Neural progenitor cell (in vitro differentiated cells): ENCODE measurements around the gene PJA1. TPM values are rescaled to one million over a fixed set of nuclear protein-coding genes. Genes with fewer than 3 reads are reported as not detected.

Experiments
- DNase-seq: peaks from one replicate; pipeline ENCODE4 v3.0.0-alpha.2; 2016; ENCODE audit warnings: low spot score
- H2AFZ ChIP-seq: fragments of 200-600 bp; sonication (generic); replicated peaks from 2 replicates; pipeline ENCODE4 v1.6.1; 2016; ENCODE audit warnings: antibody characterized with exemption
- H3F3A ChIP-seq: fragments of 200-600 bp; sonication (generic); 2 replicates; pipeline ENCODE4 v1.6.1; 2016; ENCODE audit warnings: antibody characterized with exemption, low read depth
- H3K27ac ChIP-seq: fragments of 200-600 bp; sonication (generic); 2 replicates; pipeline ENCODE4 v1.5.1; 2016; ENCODE audit warnings: mild to moderate bottlenecking
- H3K27me3 ChIP-seq: fragments of 200-600 bp; sonication (generic); 2 replicates; pipeline ENCODE4 v1.6.1; 2016; ENCODE audit warnings: mild to moderate bottlenecking, moderate library complexity
- H3K36me3 ChIP-seq: fragments of 200-600 bp; sonication (generic); 2 replicates; pipeline ENCODE4 v1.5.1; 2016
- H3K4me1 ChIP-seq: fragments of 200-600 bp; sonication (generic); 2 replicates; pipeline ENCODE4 v1.6.1; 2016; ENCODE audit warnings: mixed run types
- H3K4me2 ChIP-seq: fragments of 200-600 bp; sonication (generic); 2 replicates; pipeline ENCODE4 v1.6.1; 2016
- H3K4me3 ChIP-seq: fragments of 200-600 bp; sonication (generic); 2 replicates; pipeline ENCODE4 v1.5.1; 2016
- H3K79me2 ChIP-seq: fragments of 200-600 bp; sonication (generic); 2 replicates; pipeline ENCODE4 v1.6.1; 2016; ENCODE audit warnings: low read depth
- H3K9ac ChIP-seq: fragments of 200-600 bp; sonication (generic); 2 replicates; pipeline ENCODE4 v1.6.1; 2016
- H3K9me3 ChIP-seq: fragments of 200-600 bp; sonication (generic); 2 replicates; pipeline ENCODE4 v1.5.1; 2016; ENCODE audit warnings: low read depth
- H4K20me1 ChIP-seq: fragments of 200-600 bp; sonication (generic); 2 replicates; pipeline ENCODE4 v1.6.1; 2016; ENCODE audit warnings: low read depth
- H3K27ac Mint-ChIP-seq: 3 replicates; pipeline ENCODE4 v1.8.0; 2021; ENCODE audit warnings: mixed read lengths
- H3K27me3 Mint-ChIP-seq: 2 replicates; pipeline ENCODE4 v1.8.0; 2022; ENCODE audit warnings: low read depth, mild to moderate bottlenecking, inconsistent platforms, moderate library complexity, mixed read lengths; ENCODE audit not compliant: insufficient read depth
- H3K36me3 Mint-ChIP-seq: 3 replicates; pipeline ENCODE4 v1.8.0; 2021; ENCODE audit warnings: mixed read lengths
- H3K4me1 Mint-ChIP-seq: 3 replicates; pipeline ENCODE4 v1.8.0; 2021; ENCODE audit warnings: mixed read lengths
- H3K4me3 Mint-ChIP-seq: 3 replicates; pipeline ENCODE4 v1.8.0; 2021; ENCODE audit warnings: mild to moderate bottlenecking, moderate library complexity, mixed read lengths
- H3K9me3 Mint-ChIP-seq: 3 replicates; pipeline ENCODE4 v1.8.0; 2020; ENCODE audit warnings: mixed read lengths
- CTCF ChIP-seq: fragments of 200-600 bp; sonication (generic); IDR thresholded peaks from 2 replicates; pipeline ENCODE4 v1.5.1; 2017; ENCODE audit warnings: antibody characterized with exemption, mild to moderate bottlenecking
- EZH2 ChIP-seq: fragments of 200-600 bp; sonication (generic); IDR thresholded peaks from 2 replicates; pipeline ENCODE4 v1.6.1; 2017; ENCODE audit warnings: antibody characterized with exemption, mild to moderate bottlenecking, moderate library complexity
- EZH2phosphoT487 ChIP-seq: fragments of 200-600 bp; sonication (generic); IDR thresholded peaks from 2 replicates; pipeline ENCODE4 v1.6.1; 2017; ENCODE audit warnings: antibody characterized with exemption
- total RNA-seq: library from RNA; depleted of rRNA; stranded (reverse); fragments of >200 nt; gene quantifications from 2 replicates; pipeline ENCODE4 v1.2.3, GENCODE V29; 2015; ENCODE audit warnings: low replicate concordance

The PJA1 gene
- total RNA-seq, 1 donor from 2014 or later = 62.1 TPM

- Histone ChIP-seq H3K4me3 (no peak overlapping the region), H3K79me2 (peaks cover 16% of the 10 kb centered on the region), H3K9me3 (no peaks in the 10 kb centered on the region), H3K9ac (no peak overlapping the region), H3K27me3 (no peaks in the 10 kb centered on the region), H3K4me1 (peaks cover 9% of the 10 kb centered on the region), H3F3A (no peaks in the 10 kb centered on the region), H3K36me3 (no peaks in the 10 kb centered on the region), H4K20me1 (peaks cover 16% of the 10 kb centered on the region), H3K27ac (no peak overlapping the region), H3K4me2 (no peak overlapping the region), H2AFZ (no peak overlapping the region)
- peaks cover 29% of the 10 kb centered on the region for H3K4me1 Mint-ChIP-seq
- peaks cover 15% of the 10 kb centered on the region for H3K9me3 Mint-ChIP-seq
- no peak overlapping the region for H3K4me3 Mint-ChIP-seq
- no peak for DNase-seq
- H3K27me3 Mint-ChIP-seq = no peaks in the 10 kb centered on the region
- TF ChIP-seq CTCF (no peak), EZH2 (no peak), EZH2phosphoT487 (no peak)
- H3K27ac Mint-ChIP-seq = no peak overlapping the region
- H3K36me3 Mint-ChIP-seq = peaks cover 23% of the 10 kb centered on the region
These were observed 3.9 kb downstream of the PJA1 start for GRCh38 chrX:69161371-69161770.

GRCh38 chrX:69158166-69158980 lies 6.9 kb downstream of the PJA1 start:
- no peak overlapping the region for H2AFZ ChIP-seq
- H3K36me3 Mint-ChIP-seq = peaks cover 21% of the 10 kb centered on the region
- H3K4me2 ChIP-seq = no peak overlapping the region
- H3F3A ChIP-seq = peaks cover 10% of the 10 kb centered on the region
- no peak overlapping the region for H3K4me3 Mint-ChIP-seq
- TF ChIP-seq EZH2 (no peak), CTCF (peak; percentile 51)
- H3K9me3 Mint-ChIP-seq = peaks cover 14% of the 10 kb centered on the region
- no peaks in the 10 kb centered on the region for H3K36me3 ChIP-seq
- H3K27ac Mint-ChIP-seq = no peak overlapping the region
- H3K4me1 Mint-ChIP-seq = peaks cover 45% of the 10 kb centered on the region
- no peaks in the 10 kb centered on the region for H3K9me3 ChIP-seq
- H3K4me3 ChIP-seq = no peak overlapping the region
- no peak overlapping the region for H3K27ac ChIP-seq
- peak; percentile 64 for DNase-seq
- no peaks in the 10 kb centered on the region for H3K79me2 ChIP-seq
- H3K27me3 Mint-ChIP-seq = no peaks in the 10 kb centered on the region
- H4K20me1 ChIP-seq = peaks cover 9% of the 10 kb centered on the region
- no peak overlapping the region for H3K9ac ChIP-seq
- H3K4me1 ChIP-seq = peaks cover 18% of the 10 kb centered on the region
- no peaks in the 10 kb centered on the region for H3K27me3 ChIP-seq

DNA sequence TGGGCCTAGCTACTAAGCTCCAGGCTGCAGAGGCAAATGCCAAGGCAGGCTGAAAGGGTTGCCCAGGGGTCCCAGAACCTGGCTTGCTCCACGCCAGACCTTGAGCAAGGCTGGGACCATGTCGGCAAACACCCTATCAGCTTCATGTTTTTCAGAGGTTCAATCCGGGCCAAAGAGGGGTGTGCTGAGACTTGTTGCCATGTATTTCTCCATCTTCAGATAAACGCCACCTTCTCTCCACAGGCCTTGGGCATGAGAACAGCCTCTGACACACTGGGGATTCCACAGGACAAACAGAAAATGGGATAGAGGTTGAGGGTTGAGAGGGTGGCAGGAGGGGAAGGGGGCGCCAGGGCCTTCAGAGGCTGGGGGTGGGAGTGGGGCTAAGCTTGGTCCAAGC lies 8.6 kb downstream of the PJA1 start:
- H3K9me3 ChIP-seq = no peaks in the 10 kb centered on the region
- no peaks in the 10 kb centered on the region for H3K79me2 ChIP-seq
- no peak overlapping the region for H3K4me3 Mint-ChIP-seq
- H3K36me3 ChIP-seq = no peaks in the 10 kb centered on the region
- no peak overlapping the region for H3K4me2 ChIP-seq
- H3K27me3 ChIP-seq = no peaks in the 10 kb centered on the region
- TF ChIP-seq CTCF = no peak
- no peak for TF ChIP-seq EZH2
- no peak for TF ChIP-seq EZH2phosphoT487
- no peak overlapping the region for H2AFZ ChIP-seq
- H3K9ac ChIP-seq = no peak overlapping the region
- H3K27me3 Mint-ChIP-seq = no peaks in the 10 kb centered on the region
- H3F3A ChIP-seq = peaks cover 10% of the 10 kb centered on the region
- peaks cover 43% of the 10 kb centered on the region for H3K4me1 Mint-ChIP-seq
- no peak overlapping the region for H3K27ac ChIP-seq
- H3K27ac Mint-ChIP-seq = no peak overlapping the region
- H3K4me3 ChIP-seq = no peak overlapping the region
- peaks cover 2% of the 10 kb centered on the region for H3K9me3 Mint-ChIP-seq
- H3K4me1 ChIP-seq = peaks cover 18% of the 10 kb centered on the region
- no peak for DNase-seq
- peaks cover 5% of the 10 kb centered on the region for H3K36me3 Mint-ChIP-seq
- H4K20me1 ChIP-seq = peaks cover 9% of the 10 kb centered on the region
